ENCODE results near the gene EME1. TPM values are rescaled to one million over a fixed set of nuclear protein-coding genes. Genes with fewer than 3 reads are reported as not detected.

Gene EME1
- total RNA-seq, 2 donors from 2014 or later: 42.9 to 43.1 TPM

Other genes with a start within 250 kb of the EME1 start
- gene SAMD14, start 243.1 kb upstream of the EME1 start, total RNA-seq: 1 to 10 TPM; 3.3 to 6.9 TPM
- 100 to 1,000 TPM; 111 to 128 TPM for gene PPP1R9B, start 222.6 kb upstream of the EME1 start, total RNA-seq
- gene SGCA, start 207.2 kb upstream of the EME1 start, total RNA-seq: 1 to 10 TPM; 1.7 to 2.3 TPM
- gene COL1A1, start 171.6 kb upstream of the EME1 start, total RNA-seq: 10 to 100 TPM in 1 of 2 donors, 1 to 10 TPM in 1; 9.8 to 10.3 TPM
- gene TMEM92, start 98.8 kb upstream of the EME1 start, total RNA-seq: under 1 TPM in 1 of 2 donors, not detected in 1; 0.51 TPM
- 10 to 100 TPM; 24.2 to 43.8 TPM for gene XYLT2, start 27.1 kb upstream of the EME1 start, total RNA-seq
- 10 to 100 TPM; 44.6 to 45.9 TPM for gene MRPL27, start within 50 bp of the EME1 start, total RNA-seq
- gene LRRC59, start 24.3 kb downstream of the EME1 start, total RNA-seq: 10 to 100 TPM; 57.6 to 63.6 TPM
- 10 to 100 TPM; 30.2 to 43.0 TPM for gene ACSF2, start 53.0 kb downstream of the EME1 start, total RNA-seq
- not detected for gene CHAD, start 95.7 kb downstream of the EME1 start, total RNA-seq
- gene RSAD1, start 105.6 kb downstream of the EME1 start, total RNA-seq: 10 to 100 TPM; 29.2 to 34.0 TPM
- 10 to 100 TPM in 1 of 2 donors, 1 to 10 TPM in 1; 8.9 to 24.3 TPM for gene MYCBPAP, start 135.2 kb downstream of the EME1 start, total RNA-seq
- not detected for gene EPN3, start 159.5 kb downstream of the EME1 start, total RNA-seq
- 10 to 100 TPM; 25.0 to 51.3 TPM for gene SPATA20, start 173.9 kb downstream of the EME1 start, total RNA-seq
- under 1 TPM; 0.07 to 0.14 TPM for gene CACNA1G, start 187.5 kb downstream of the EME1 start, total RNA-seq